GM12873 (cell line): ENCODE data around the gene SULF2.

Experiments used
- CTCF ChIP-seq: IDR thresholded peaks from 2 replicates; pipeline ENCODE4 v1.5.1; 2012; ENCODE audit warnings: low read depth, mild to moderate bottlenecking, moderate library complexity, low read length, control low read depth; ENCODE audit not compliant: insufficient read depth; ENCODE audit errors: missing control alignments

Gene SULF2

GRCh38 chr20:47799116-47799715 is 13.9 kb upstream of the SULF2 start:
- no peak for TF ChIP-seq CTCF

GRCh38 chr20:47796971-47797370 is 11.7 kb upstream of the SULF2 start:
- TF ChIP-seq CTCF: no peak

GRCh38 chr20:47795214-47795907 is 10.1 kb upstream of the SULF2 start:
- TF ChIP-seq CTCF: no peak

- no peak for TF ChIP-seq CTCF
Measured at GRCh38 chr20:47792021-47792618, 6.8 kb upstream of the SULF2 start.

- no peak for TF ChIP-seq CTCF
Measured at GRCh38 chr20:47791084-47791599, 5.9 kb upstream of the SULF2 start.

- TF ChIP-seq CTCF: no peak
Measured at GRCh38 chr20:47790580-47790965, 5.3 kb upstream of the SULF2 start.

GRCh38 chr20:47789764-47790579 is 4.7 kb upstream of the SULF2 start:
- TF ChIP-seq CTCF: no peak
